Activated CD8-positive, alpha-beta memory T cell treated with anti-CD3 and anti-CD28 coated beads for 1 hour (primary cell): Measurements from ENCODE around the gene ZNF608.

Experiments
- DNase-seq, 2 donors: peaks; one replicate each; pipeline ENCODE4 v3.0.0-alpha.2; 2020; ENCODE audit warnings: low read depth in 1 of 2; ENCODE audit errors: extremely low read depth in 1 of 2

Gene ZNF608

GRCh38 chr5:124745928-124746915 lies at the start of gene ZNF608:
Gene ZNF608 (minus strand): TSS chr5:124746639. CDS start chr5:124744989, 1,650 bp downstream.
- no peak for DNase-seq

- no peak for DNase-seq
Observed at GRCh38 chr5:124795829-124796228, 49.4 kb upstream of the ZNF608 start.

GRCh38 chr5:124790895-124791732 lies 44.7 kb upstream of the ZNF608 start:
- no peak for DNase-seq

GRCh38 chr5:124790301-124790894 lies 44.0 kb upstream of the ZNF608 start:
- DNase-seq: no peak

- no peak for DNase-seq
Observed at GRCh38 chr5:124789104-124789605, 42.7 kb upstream of the ZNF608 start.

- DNase-seq: no peak
Observed at GRCh38 chr5:124783794-124784193, 37.4 kb upstream of the ZNF608 start.

GRCh38 chr5:124783285-124783684 lies 36.8 kb upstream of the ZNF608 start:
- DNase-seq: no peak

GRCh38 chr5:124782262-124782661 lies 35.8 kb upstream of the ZNF608 start:
- DNase-seq: no peak

GRCh38 chr5:124780011-124780410 lies 33.6 kb upstream of the ZNF608 start:
- no peak for DNase-seq

- no peak for DNase-seq
Observed at GRCh38 chr5:124773315-124774311, 27.2 kb upstream of the ZNF608 start.

- DNase-seq: no peak
Observed at GRCh38 chr5:124772457-124773200, 26.2 kb upstream of the ZNF608 start.

- no peak for DNase-seq
Observed at GRCh38 chr5:124771761-124772160, 25.3 kb upstream of the ZNF608 start.

GRCh38 chr5:124764992-124765611 lies 18.7 kb upstream of the ZNF608 start:
- DNase-seq: no peak

- DNase-seq: no peak
Observed at GRCh38 chr5:124764585-124764984, 18.1 kb upstream of the ZNF608 start.

- no peak for DNase-seq
Observed at GRCh38 chr5:124761010-124761409, 14.6 kb upstream of the ZNF608 start.

GRCh38 chr5:124760608-124761007 lies 14.2 kb upstream of the ZNF608 start:
- no peak for DNase-seq

- no peak for DNase-seq
Observed at GRCh38 chr5:124755565-124755964, 9.1 kb upstream of the ZNF608 start.

GRCh38 chr5:124755041-124755440 lies 8.6 kb upstream of the ZNF608 start:
- DNase-seq: no peak
